Lung (tissue), 12 donors: Measurements from ENCODE around the gene RBM3. TPM values are rescaled to one million over a fixed set of nuclear protein-coding genes. Genes with fewer than 3 reads are reported as not detected.

Source experiments
- ATAC-seq: fragments of 200-7000 bp; cut with Tn5 transposase; one replicate; pipeline ENCODE4 v1.9.1; 2020; ENCODE audit warnings: moderate number of reproducible peaks; ENCODE audit not compliant: insufficient read depth, low FRiP score
- DNase-seq, 3 donors: peaks; one replicate each; pipeline ENCODE4 v3.0.0-alpha.2; 2013 to 2017
- H3K27ac ChIP-seq, 2 donors: one replicate each; pipeline ENCODE4 v1.5.1; 2013; ENCODE audit warnings: mild to moderate bottlenecking in 2 of 2, moderate library complexity in 2 of 2, control low read depth in 1 of 2, inconsistent platforms in 1 of 2, low read depth in 1 of 2, low read length in 1 of 2
- H3K27me3 ChIP-seq, 3 donors: one replicate each; pipeline ENCODE4 v1.5.1; 2013; ENCODE audit warnings: low read length in 2 of 3; ENCODE audit not compliant: control insufficient read depth in 3 of 3, insufficient read depth in 3 of 3
- H3K36me3 ChIP-seq, 4 donors: one replicate each; pipeline ENCODE4 v1.5.1; 2013; ENCODE audit warnings: low read length in 4 of 4, mild to moderate bottlenecking in 1 of 4, moderate library complexity in 1 of 4; ENCODE audit not compliant: control insufficient read depth in 4 of 4, insufficient read depth in 4 of 4
- H3K4me1 ChIP-seq, 5 donors: one replicate each; pipeline ENCODE4 v1.5.1; 2013; ENCODE audit warnings: low read length in 5 of 5, mild to moderate bottlenecking in 2 of 5, moderate library complexity in 1 of 5; ENCODE audit not compliant: control insufficient read depth in 5 of 5, insufficient read depth in 5 of 5
- H3K4me3 ChIP-seq: one replicate; pipeline ENCODE4 v1.5.1; 2013; ENCODE audit warnings: mild to moderate bottlenecking, control low read depth, moderate library complexity
- H3K9ac ChIP-seq, 2 donors: one replicate each; pipeline ENCODE4 v1.5.1; 2013; ENCODE audit warnings: low read length in 2 of 2, control low read depth in 1 of 2; ENCODE audit not compliant: insufficient read depth in 1 of 2
- H3K9me3 ChIP-seq, 4 donors: one replicate each; pipeline ENCODE4 v1.5.1; 2013; ENCODE audit warnings: low read length in 3 of 4, mild to moderate bottlenecking in 1 of 4, moderate library complexity in 1 of 4; ENCODE audit not compliant: control insufficient read depth in 4 of 4, insufficient read depth in 3 of 4
- WGBS, 2 donors: extraction: QIAGEN DNeasy Blood & Tissue Kit; methylation state at CpG; one replicate each; pipeline ENCODE4 v1.1.7; 2013; 5-methylcytosine and 5-hydroxymethylcytosine counted together
- polyA plus RNA-seq, 2 donors: library from polyadenylated mRNA; stranded (reverse); fragments of 200-250 nt; gene quantifications; one replicate each; pipeline ENCODE4 v1.2.1, GENCODE V29; 2013
- total RNA-seq, 2 donors: library from RNA; depleted of rRNA in 1 of 2; stranded (reverse); fragments of >200 nt in 1 of 2; gene quantifications; one replicate each; pipeline ENCODE4 v1.2.1, GENCODE V29; 2014 to 2021
- TF ChIP-seq, protein P1 (sequence below): IDR thresholded peaks from 2 replicates; pipeline ENCODE4 v1.5.1; 2012; ENCODE audit warnings: mild to moderate bottlenecking; ENCODE audit errors: control extremely low read depth, extremely low read depth
- donor health status: control.
- donor health status: control.
- donor health status: Bipolar disorder and iron deficiency.
- donor health status: healthy.
- donor health status: DM: yes; HTN: yes; CAD: no.

The RBM3 gene
- total and polyA plus RNA-seq, 4 donors: 117 to 346 (median 217) TPM

DNA sequence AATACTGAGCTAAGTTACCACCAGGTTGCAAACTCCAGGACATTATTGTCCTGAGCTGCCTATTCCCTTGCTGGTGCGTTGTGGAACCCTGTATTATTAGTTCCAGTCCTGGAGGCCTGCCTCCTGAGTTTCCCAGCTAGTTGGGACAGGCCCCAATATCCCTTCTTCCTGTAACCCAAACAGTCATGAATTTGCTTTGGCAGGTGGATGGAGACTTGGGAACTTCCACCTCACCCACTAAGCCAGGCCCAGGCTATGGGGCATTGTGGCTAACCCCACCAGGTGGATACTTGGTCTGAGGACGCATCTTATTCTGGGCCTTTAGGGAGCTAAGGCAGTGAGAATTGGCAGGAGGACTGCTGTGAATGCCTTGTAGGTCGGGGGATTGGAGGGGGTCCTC, 5.0 kb downstream of the RBM3 start:
- H3K9me3 ChIP-seq: peaks cover 0 to 9% (median 0%) of the 10 kb centered on the region in 4 donors
- 76 to 86% methylated on average over 3 of the region's 3 CpGs for WGBS, 2 donors
- H3K9ac ChIP-seq: no peak overlapping the region
- peaks cover 0 to 12% (median 6%) of the 10 kb centered on the region in 5 donors for H3K4me1 ChIP-seq
- TF ChIP-seq, protein P1, sequence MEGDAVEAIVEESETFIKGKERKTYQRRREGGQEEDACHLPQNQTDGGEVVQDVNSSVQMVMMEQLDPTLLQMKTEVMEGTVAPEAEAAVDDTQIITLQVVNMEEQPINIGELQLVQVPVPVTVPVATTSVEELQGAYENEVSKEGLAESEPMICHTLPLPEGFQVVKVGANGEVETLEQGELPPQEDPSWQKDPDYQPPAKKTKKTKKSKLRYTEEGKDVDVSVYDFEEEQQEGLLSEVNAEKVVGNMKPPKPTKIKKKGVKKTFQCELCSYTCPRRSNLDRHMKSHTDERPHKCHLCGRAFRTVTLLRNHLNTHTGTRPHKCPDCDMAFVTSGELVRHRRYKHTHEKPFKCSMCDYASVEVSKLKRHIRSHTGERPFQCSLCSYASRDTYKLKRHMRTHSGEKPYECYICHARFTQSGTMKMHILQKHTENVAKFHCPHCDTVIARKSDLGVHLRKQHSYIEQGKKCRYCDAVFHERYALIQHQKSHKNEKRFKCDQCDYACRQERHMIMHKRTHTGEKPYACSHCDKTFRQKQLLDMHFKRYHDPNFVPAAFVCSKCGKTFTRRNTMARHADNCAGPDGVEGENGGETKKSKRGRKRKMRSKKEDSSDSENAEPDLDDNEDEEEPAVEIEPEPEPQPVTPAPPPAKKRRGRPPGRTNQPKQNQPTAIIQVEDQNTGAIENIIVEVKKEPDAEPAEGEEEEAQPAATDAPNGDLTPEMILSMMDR: no peak
- no peak for DNase-seq
- no peaks in the 10 kb centered on the region for H3K27me3 ChIP-seq
- peaks cover 8 to 18% (median 16%) of the 10 kb centered on the region in 4 donors for H3K36me3 ChIP-seq
- ATAC-seq: no peak
- H3K27ac ChIP-seq: no peak overlapping the region
- H3K4me3 ChIP-seq: no peak overlapping the region

DNA sequence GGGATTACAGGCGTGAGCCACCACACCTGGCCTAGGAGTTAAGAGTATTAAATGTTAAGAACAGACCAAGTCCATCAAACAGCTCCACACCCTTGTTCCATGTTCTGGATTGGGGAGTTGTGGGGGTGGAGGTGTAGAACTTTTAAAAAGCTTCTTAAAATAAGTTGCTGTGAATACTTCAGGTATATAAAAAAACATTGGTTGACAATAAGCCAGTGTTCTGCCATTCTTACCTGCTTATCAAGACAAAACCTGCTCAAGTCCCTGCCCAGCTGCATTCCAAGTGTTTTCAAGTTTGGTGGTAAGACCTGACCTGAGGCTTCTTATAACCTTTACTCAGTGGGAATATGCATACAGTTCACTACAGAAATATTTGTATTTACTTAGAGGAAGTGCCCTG, 6.4 kb downstream of the RBM3 start:
- peaks cover 8 to 14% (median 11%) of the 10 kb centered on the region in 4 donors for H3K36me3 ChIP-seq
- peak in 2 of 3 donors; percentile 21 to 51 for DNase-seq
- H3K27me3 ChIP-seq: no peaks in the 10 kb centered on the region
- ATAC-seq: no peak
- no peak overlapping the region for H3K4me3 ChIP-seq
- H3K9me3 ChIP-seq: peaks cover 0 to 1% (median 0%) of the 10 kb centered on the region in 4 donors
- no peak overlapping the region for H3K27ac ChIP-seq
- peaks cover 0 to 8% (median 2%) of the 10 kb centered on the region in 5 donors for H3K4me1 ChIP-seq
- WGBS, 2 donors: 67 to 79% methylated on average over 1 of the region's 1 CpG
- TF ChIP-seq, protein P1: no peak
- no peak overlapping the region for H3K9ac ChIP-seq

DNA sequence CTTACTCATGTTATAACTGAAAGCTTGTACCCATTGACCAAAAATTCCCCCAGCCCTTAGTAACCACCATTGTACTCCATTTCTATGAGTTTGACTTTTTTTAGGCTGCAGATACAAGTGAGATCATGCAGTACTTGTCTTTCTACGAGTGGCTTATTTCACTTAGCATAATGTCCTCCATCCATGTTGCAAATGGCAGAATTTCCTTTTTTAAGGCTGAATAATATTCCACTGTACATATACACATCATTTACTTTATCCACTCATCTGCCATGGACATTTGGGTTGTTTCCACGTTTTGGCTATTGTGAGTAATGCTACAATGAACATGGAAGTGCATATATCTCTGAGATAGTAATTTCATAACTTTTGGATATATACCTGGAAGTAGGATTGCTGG, 10.4 kb downstream of the RBM3 start:
- H3K27ac ChIP-seq: no peak overlapping the region
- H3K9ac ChIP-seq: no peak overlapping the region
- TF ChIP-seq, protein P1: no peak
- no peaks in the 10 kb centered on the region for H3K9me3 ChIP-seq
- H3K27me3 ChIP-seq: no peaks in the 10 kb centered on the region
- DNase-seq (no peak), ATAC-seq (no peak)
- H3K4me1 ChIP-seq: peaks cover 0 to 2% (median 0%) of the 10 kb centered on the region in 5 donors
- WGBS, 2 donors: 49 to 77% methylated on average over 2 of the region's 2 CpGs
- no peak overlapping the region for H3K4me3 ChIP-seq
- H3K36me3 ChIP-seq: peaks cover 0 to 4% (median 0%) of the 10 kb centered on the region in 4 donors
